Thymus (tissue), 11 donors: ENCODE data around the gene PPFIA1. TPM values are rescaled to one million over a fixed set of nuclear protein-coding genes. Genes with fewer than 3 reads are reported as not detected.
"Not testable (repeated sequence)": the region's sequence is repeated elsewhere in the genome, so short reads cannot be mapped to it uniquely, and the experiment has no call there.

Source experiments
- DNase-seq, 9 donors: peaks; one replicate each; pipeline ENCODE4 v3.0.0-alpha.2; 2013; ENCODE audit warnings: low spot score in 9 of 9, low read depth in 6 of 9, missing footprints in 1 of 9
- H3K27ac ChIP-seq, 2 donors: one replicate each; pipeline ENCODE4 v1.5.1; 2013; ENCODE audit warnings: control low read depth in 1 of 2, low read depth in 1 of 2, low read length in 1 of 2, mild to moderate bottlenecking in 1 of 2, moderate library complexity in 1 of 2
- H3K27me3 ChIP-seq, 2 donors: one replicate each; pipeline ENCODE4 v1.5.1; 2013; ENCODE audit warnings: low read length in 1 of 2; ENCODE audit not compliant: control insufficient read depth in 2 of 2, insufficient read depth in 1 of 2
- H3K36me3 ChIP-seq, 2 donors: one replicate each; pipeline ENCODE4 v1.5.1; 2013; ENCODE audit warnings: low read length in 1 of 2, mild to moderate bottlenecking in 1 of 2, moderate library complexity in 1 of 2; ENCODE audit not compliant: control insufficient read depth in 2 of 2, insufficient read depth in 2 of 2
- H3K4me1 ChIP-seq, 2 donors: one replicate each; pipeline ENCODE4 v1.5.1; 2013; ENCODE audit warnings: low read length in 2 of 2; ENCODE audit not compliant: control insufficient read depth in 2 of 2, insufficient read depth in 2 of 2
- H3K4me3 ChIP-seq, 2 donors: one replicate each; pipeline ENCODE4 v1.5.1; 2013; ENCODE audit warnings: low read length in 2 of 2, control low read depth in 1 of 2, mild to moderate bottlenecking in 1 of 2
- H3K9me3 ChIP-seq, 2 donors: one replicate each; pipeline ENCODE4 v1.5.1; 2013; ENCODE audit warnings: low read length in 1 of 2, mild to moderate bottlenecking in 1 of 2; ENCODE audit not compliant: control insufficient read depth in 2 of 2, insufficient read depth in 1 of 2
- WGBS: extraction: QIAGEN DNeasy Blood & Tissue Kit; methylation state at CpG from one replicate; pipeline ENCODE4 v1.1.7; 2013; 5-methylcytosine and 5-hydroxymethylcytosine counted together
- polyA plus RNA-seq: library from polyadenylated mRNA; stranded (reverse); fragments of 200-250 nt; gene quantifications from one replicate; pipeline ENCODE4 v1.2.3, GENCODE V29; 2013
- total RNA-seq: library from RNA; stranded (reverse); fragments of 120-200 nt; gene quantifications from one replicate; pipeline ENCODE4 v1.2.4, GENCODE V29; 2013
- donor health status: healthy.

PPFIA1 gene
- total and polyA plus RNA-seq, 2 donors: 22.0 to 23.3 TPM

- no peak for DNase-seq
- 99% methylated on average over 6 of the region's 6 CpGs for WGBS
- no peak overlapping the region for H3K27ac ChIP-seq
- no peaks in the 10 kb centered on the region for H3K9me3 ChIP-seq
- peaks cover 28 to 38% of the 10 kb centered on the region in 2 donors for H3K36me3 ChIP-seq
- H3K27me3 ChIP-seq: no peaks in the 10 kb centered on the region
- H3K4me3 ChIP-seq: no peak overlapping the region
- H3K4me1 ChIP-seq: no peaks in the 10 kb centered on the region
Observed at GRCh38 chr11:70288721-70289120, 18.2 kb downstream of the PPFIA1 start.

GRCh38 chr11:70289582-70289981 lies 19.1 kb downstream of the PPFIA1 start:
- no peaks in the 10 kb centered on the region for H3K27me3 ChIP-seq
- no peak overlapping the region for H3K4me3 ChIP-seq
- peaks cover 27 to 43% of the 10 kb centered on the region in 2 donors for H3K36me3 ChIP-seq
- no peaks in the 10 kb centered on the region for H3K4me1 ChIP-seq
- H3K9me3 ChIP-seq: no peaks in the 10 kb centered on the region
- DNase-seq: no peak
- WGBS: 97% methylated on average over 4 of the region's 4 CpGs
- no peak overlapping the region for H3K27ac ChIP-seq

GRCh38 chr11:70290361-70291065 lies 20.0 kb downstream of the PPFIA1 start:
- no peak for DNase-seq
- no peak overlapping the region for H3K4me3 ChIP-seq
- H3K36me3 ChIP-seq: peaks cover 21 to 34% of the 10 kb centered on the region in 2 donors
- no peaks in the 10 kb centered on the region for H3K27me3 ChIP-seq
- H3K4me1 ChIP-seq: no peaks in the 10 kb centered on the region
- H3K9me3 ChIP-seq: no peaks in the 10 kb centered on the region
- WGBS: 95% methylated on average over 7 of the region's 7 CpGs
- H3K27ac ChIP-seq: no peak overlapping the region

- DNase-seq: no peak
- H3K4me1 ChIP-seq: no peaks in the 10 kb centered on the region
- peaks cover 21 to 26% of the 10 kb centered on the region in 2 donors for H3K36me3 ChIP-seq
- H3K27ac ChIP-seq: no peak overlapping the region
- 98% methylated on average over 8 of the region's 8 CpGs for WGBS
- no peak overlapping the region for H3K4me3 ChIP-seq
- no peaks in the 10 kb centered on the region for H3K9me3 ChIP-seq
- no peaks in the 10 kb centered on the region for H3K27me3 ChIP-seq
Observed at GRCh38 chr11:70292166-70292565, 21.7 kb downstream of the PPFIA1 start.

- Histone ChIP-seq H3K27me3 (no peaks in the 10 kb centered on the region), H3K4me1 (no peaks in the 10 kb centered on the region)
- 97% methylated on average over 6 of the region's 6 CpGs for WGBS
Observed at GRCh38 chr11:70292863-70293262, 22.4 kb downstream of the PPFIA1 start.

GRCh38 chr11:70295166-70295565 lies 24.7 kb downstream of the PPFIA1 start:
- H3K4me1 ChIP-seq, H3K9me3 ChIP-seq, H3K4me3 ChIP-seq, DNase-seq, H3K27me3 ChIP-seq, H3K27ac ChIP-seq: not testable (repeated sequence)
- 96% methylated on average over 25 of the region's 29 CpGs for WGBS
- H3K36me3 ChIP-seq: peaks cover 22 to 31% of the 10 kb centered on the region in 2 donors

More at GRCh38 chr11:70292863-70293262, 22.4 kb downstream of the PPFIA1 start:
- H3K27ac ChIP-seq: no peak overlapping the region
- peaks cover 25% of the 10 kb centered on the region in 2 donors for H3K36me3 ChIP-seq
- no peak overlapping the region for H3K4me3 ChIP-seq
- DNase-seq: no peak
- H3K9me3 ChIP-seq: no peaks in the 10 kb centered on the region

GRCh38 chr11:70296681-70297080 lies 26.2 kb downstream of the PPFIA1 start:
- WGBS: 85% methylated on average over 7 of the region's 7 CpGs
- Histone ChIP-seq H3K27ac (no peak overlapping the region), H3K27me3 (no peaks in the 10 kb centered on the region), H3K36me3 (peaks cover 19 to 29% of the 10 kb centered on the region in 2 donors), H3K9me3 (no peaks in the 10 kb centered on the region), H3K4me1 (no peaks in the 10 kb centered on the region), H3K4me3 (no peak overlapping the region)
- no peak for DNase-seq

GRCh38 chr11:70297341-70297740 lies 26.9 kb downstream of the PPFIA1 start:
- Histone ChIP-seq H3K36me3 (peaks cover 19 to 29% of the 10 kb centered on the region in 2 donors), H3K9me3 (no peaks in the 10 kb centered on the region), H3K27ac (no peak overlapping the region)

GRCh38 chr11:70298243-70298915 lies 27.9 kb downstream of the PPFIA1 start:
- WGBS: 96% methylated on average over 5 of the region's 5 CpGs
- DNase-seq: no peak
- Histone ChIP-seq H3K4me3 (no peak overlapping the region), H3K4me1 (no peaks in the 10 kb centered on the region), H3K27ac (no peak overlapping the region), H3K27me3 (no peaks in the 10 kb centered on the region), H3K9me3 (no peaks in the 10 kb centered on the region), H3K36me3 (peaks cover 12 to 27% of the 10 kb centered on the region in 2 donors)

More at GRCh38 chr11:70297341-70297740, 26.9 kb downstream of the PPFIA1 start:
- no peak overlapping the region for H3K4me3 ChIP-seq
- no peak for DNase-seq
- H3K4me1 ChIP-seq: no peaks in the 10 kb centered on the region
- H3K27me3 ChIP-seq: no peaks in the 10 kb centered on the region
